SK-N-SH (cell line): ENCODE results near the gene TFDP2. TPM values are rescaled to one million over a fixed set of nuclear protein-coding genes. Genes with fewer than 3 reads are reported as not detected.
"Not testable (repeated sequence)": the region's sequence is repeated elsewhere in the genome, so short reads cannot be mapped to it uniquely, and the experiment has no call there.

ENCODE experiments used
- CTCF ChIA-PET: fragments of 300-600, 350-600 bp; formaldehyde crosslinking; extraction: SDS; loops from one replicate; lab custom pipeline; 2021; lab: Yijun Ruan, JAX
- POLR2A ChIA-PET: fragments of 350-600 bp; sonication (Branson Sonifier 250); formaldehyde crosslinking; extraction: SDS; loops from one replicate; lab custom pipeline; 2020; ENCODE audit warnings: antibody characterized with exemption, inconsistent platforms; lab: Yijun Ruan, JAX
- DNase-seq: peaks from one replicate; pipeline ENCODE4 v3.0.0; 2012
- H2AFZ ChIP-seq: fragments of 200-600 bp; sonication (generic); 2 replicates; pipeline ENCODE4 v1.8.1; 2016; ENCODE audit warnings: antibody characterized with exemption, mild to moderate bottlenecking, low read depth
- H3F3A ChIP-seq: fragments of 200-600 bp; sonication (generic); replicated peaks from 2 replicates; pipeline ENCODE3; 2016; ENCODE audit warnings: antibody characterized with exemption, mild to moderate bottlenecking; ENCODE audit not compliant: insufficient read depth
- H3K27ac ChIP-seq, 2 experiments: fragments of 200-500 bp in 1 of 2; fragments of 200-600 bp in 1 of 2; sonication (Bioruptor generic) in 1 of 2; sonication (generic), shearing (Covaris generic) in 1 of 2; 2 replicates each; pipeline versions ENCODE4 v1.5.1 to v1.6.1; 2014 to 2016; ENCODE audit warnings: low read depth in 2 of 2, inconsistent platforms in 1 of 2, low read length in 1 of 2, mild to moderate bottlenecking in 1 of 2, mixed read lengths in 1 of 2
- H3K27me3 ChIP-seq: fragments of 200-600 bp; sonication (generic), shearing (Covaris generic); 2 replicates; pipeline ENCODE4 v1.6.1; 2016; ENCODE audit warnings: mixed run types; ENCODE audit not compliant: insufficient read depth
- H3K36me3 ChIP-seq, 2 experiments: fragments of 200-500 bp in 1 of 2; fragments of 200-600 bp in 1 of 2; sonication (Bioruptor generic) in 1 of 2; sonication (generic) in 1 of 2; replicated peaks in 1 of 2; 2 replicates each; pipeline versions ENCODE3 to v1.5.1; 2014 to 2016; ENCODE audit warnings: low read length in 1 of 2, mild to moderate bottlenecking in 1 of 2; ENCODE audit not compliant: insufficient read depth in 2 of 2, control insufficient read depth in 1 of 2
- H3K4me1 ChIP-seq, 2 experiments: fragments of 200-500 bp in 1 of 2; fragments of 200-600 bp in 1 of 2; sonication (Bioruptor generic) in 1 of 2; sonication (generic), shearing (Covaris generic) in 1 of 2; 2 replicates each; pipeline versions ENCODE4 v1.5.1 to v1.6.1; 2014 to 2016; ENCODE audit warnings: low read depth in 1 of 2, low read length in 1 of 2, mixed run types in 1 of 2; ENCODE audit not compliant: insufficient read depth in 2 of 2, control insufficient read depth in 1 of 2
- H3K4me2 ChIP-seq: fragments of 200-600 bp; sonication (generic), shearing (Covaris generic); 2 replicates; pipeline ENCODE4 v1.6.1; 2017; ENCODE audit warnings: mixed run types
- H3K4me3 ChIP-seq, 2 experiments: fragments of 200-500 bp in 1 of 2; fragments of 200-600 bp in 1 of 2; sonication (Bioruptor generic) in 1 of 2; sonication (generic), shearing (Covaris generic) in 1 of 2; 2 replicates each; pipeline versions ENCODE4 v1.5.1 to v1.8.1; 2014 to 2016; ENCODE audit warnings: low read depth in 2 of 2, inconsistent platforms in 1 of 2, low read length in 1 of 2, mild to moderate bottlenecking in 1 of 2, mixed read lengths in 1 of 2, moderate library complexity in 1 of 2
- H3K79me2 ChIP-seq: fragments of 200-600 bp; sonication (generic); 2 replicates; pipeline ENCODE4 v1.8.1; 2017; ENCODE audit warnings: mild to moderate bottlenecking; ENCODE audit not compliant: insufficient read depth
- H3K9ac ChIP-seq: fragments of 200-600 bp; sonication (generic); 2 replicates; pipeline ENCODE4 v1.6.1; 2017; ENCODE audit warnings: mixed run types
- H3K9me2 ChIP-seq: fragments of 200-600 bp; sonication (generic); 2 replicates; pipeline ENCODE4 v1.6.1; 2017; ENCODE audit warnings: mixed run types
- H3K9me3 ChIP-seq: fragments of 200-600 bp; sonication (generic); 2 replicates; pipeline ENCODE4 v1.6.1; 2017; ENCODE audit warnings: mixed run types, mild to moderate bottlenecking, moderate library complexity
- H4K20me1 ChIP-seq: fragments of 200-600 bp; sonication (generic); 2 replicates; pipeline ENCODE4 v1.6.1; 2017; ENCODE audit warnings: mild to moderate bottlenecking, mixed run types; ENCODE audit not compliant: insufficient read depth
- CHD2 ChIP-seq: fragments of 150-350 bp; IDR thresholded peaks from 2 replicates; pipeline ENCODE4 v1.6.1; 2018; ENCODE audit warnings: low read length; ENCODE audit not compliant: partially characterized antibody
- ELF1 ChIP-seq: IDR thresholded peaks from 2 replicates; pipeline ENCODE4 v1.4.0; 2012
- EZH2phosphoT487 ChIP-seq: fragments of 200-600 bp; sonication (generic); IDR thresholded peaks from 2 replicates; pipeline ENCODE4 v1.6.1; 2017; ENCODE audit warnings: low read depth, mixed run types, mild to moderate bottlenecking, antibody characterized with exemption, moderate library complexity, borderline replicate concordance
- FOXJ3 ChIP-seq: sonication (generic); formaldehyde crosslinking; IDR thresholded peaks from 2 replicates; pipeline ENCODE4 v1.5.1; 2020; ENCODE audit warnings: mild to moderate bottlenecking, missing genetic modification reagents
- GATA2 ChIP-seq: sonication (generic); formaldehyde crosslinking; IDR thresholded peaks from 2 replicates; pipeline ENCODE4 v1.5.0; 2020; ENCODE audit warnings: mild to moderate bottlenecking, missing genetic modification reagents
- IRF3 ChIP-seq: fragments of 150-350 bp; IDR thresholded peaks from 2 replicates; pipeline ENCODE4 v1.6.1; 2016; ENCODE audit warnings: mild to moderate bottlenecking, low read depth, low read length
- MXI1 ChIP-seq: IDR thresholded peaks from 2 replicates; pipeline ENCODE4 v1.6.1; 2012; ENCODE audit warnings: mild to moderate bottlenecking, low read depth, low read length, improper control_type of control experiment
- NRF1 ChIP-seq: IDR thresholded peaks from 2 replicates; pipeline ENCODE4 v1.6.1; 2012; ENCODE audit warnings: low read depth, mild to moderate bottlenecking, low read length
- SIN3A ChIP-seq: IDR thresholded peaks from 2 replicates; pipeline ENCODE4 v1.6.1; 2012; ENCODE audit warnings: low read depth, mild to moderate bottlenecking, low read length, moderate library complexity, borderline replicate concordance
- SMC3 ChIP-seq: IDR thresholded peaks from 2 replicates; pipeline ENCODE4 v1.6.1; 2012; ENCODE audit warnings: low read depth, low read length, improper control_type of control experiment
- TCF12 ChIP-seq: IDR thresholded peaks from 2 replicates; pipeline ENCODE4 v1.4.0; 2012
- TEAD4 ChIP-seq: IDR thresholded peaks from 2 replicates; pipeline ENCODE4 v1.4.0; 2012; ENCODE audit warnings: mild to moderate bottlenecking, borderline replicate concordance; ENCODE audit not compliant: insufficient read depth
- WGBS: methylation state at CpG from one replicate; pipeline ENCODE4 v1.1.6; 2017; ENCODE audit warnings: low lambda C conversion rate; 5-methylcytosine and 5-hydroxymethylcytosine counted together
- polyA plus RNA-seq, 3 experiments: library from polyadenylated mRNA; depleted of rRNA; stranded (reverse); fragments of >200 nt; gene quantifications; 2 replicates each; pipeline ENCODE4 v1.2.3, GENCODE V29; 2012
- TF ChIP-seq, protein P1 (sequence below): fragments of 150-350 bp; IDR thresholded peaks from 2 replicates; pipeline ENCODE4 v1.6.1; 2017; ENCODE audit warnings: antibody characterized with exemption, low read length, low read depth, borderline replicate concordance
- TF ChIP-seq, protein P2 (sequence below): IDR thresholded peaks from 2 replicates; pipeline ENCODE4 v1.6.1; 2012; ENCODE audit warnings: mild to moderate bottlenecking, low read depth, low read length, moderate library complexity

Gene TFDP2
- polyA plus RNA-seq, 1 of the 3 experiments (the other 2 are of a cell fraction) = 8.6 TPM

DNA sequence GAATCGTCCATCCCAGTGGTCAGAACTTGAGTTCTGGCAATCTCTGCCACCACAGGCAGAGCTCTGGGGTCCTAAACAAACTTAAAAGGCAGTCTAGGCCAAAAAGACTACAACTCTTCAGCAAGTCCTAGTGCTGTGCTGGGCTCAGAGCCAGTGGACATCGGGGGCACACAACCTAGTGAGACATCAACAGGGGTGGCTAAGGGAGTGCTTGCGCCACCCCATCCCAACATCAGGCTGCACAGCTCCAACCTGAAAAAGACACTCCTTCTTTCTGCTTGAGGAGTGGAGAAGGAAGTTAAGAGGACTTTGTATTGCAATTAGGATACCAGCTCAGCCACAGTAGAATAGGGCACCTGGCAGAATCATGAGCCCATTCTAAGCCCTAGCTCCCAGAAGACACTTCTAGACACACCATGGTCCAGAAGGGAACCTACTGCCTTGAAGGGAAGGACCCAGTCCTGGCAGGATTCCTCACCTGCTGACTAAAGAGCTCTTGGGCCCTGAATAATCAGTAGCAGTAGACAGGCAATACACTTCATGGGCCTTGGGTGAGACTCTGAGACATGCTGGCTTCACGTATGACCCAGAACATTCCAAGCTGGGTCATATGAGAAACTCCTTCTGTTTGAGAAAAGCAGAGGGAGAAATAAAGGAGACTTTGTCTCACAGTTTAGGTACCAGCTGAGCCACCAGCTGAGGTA lies 72.0 kb downstream of the TFDP2 start:
- Histone ChIP-seq H3K36me3 (peaks cover 0 to 4% of the 10 kb centered on the region in 2 experiments), H3K79me2 (no peaks in the 10 kb centered on the region), H3K4me1 (no peaks in the 10 kb centered on the region), H3F3A (no peaks in the 10 kb centered on the region), H3K9ac (no peak overlapping the region), H3K27ac (no peak overlapping the region), H3K9me2 (no peaks in the 10 kb centered on the region), H3K27me3 (no peaks in the 10 kb centered on the region), H4K20me1 (no peaks in the 10 kb centered on the region), H3K4me2 (no peak overlapping the region), H2AFZ (no peak overlapping the region), H3K9me3 (no peaks in the 10 kb centered on the region), H3K4me3 (no peak overlapping the region)
- ChIA-PET POLR2A (no interaction called here), CTCF (no interaction called here)
- DNase-seq = no peak
- no peak for TF ChIP-seq SMC3
- TF ChIP-seq IRF3 = no peak
- TF ChIP-seq EZH2phosphoT487 = no peak
- TF ChIP-seq TCF12 = no peak
- TF ChIP-seq TEAD4 = no peak
- TF ChIP-seq FOXJ3 (CRISPR knock-in tag) = no peak
- no peak for TF ChIP-seq ELF1
- no peak for TF ChIP-seq GATA2 (CRISPR knock-in tag)
- WGBS = 88% methylated on average over 4 of the region's 4 CpGs

GRCh38 chr3:142075656-142076055 lies 73.7 kb downstream of the TFDP2 start:
- H3K4me2 ChIP-seq, H2AFZ ChIP-seq, H3K9ac ChIP-seq, H3K27me3 ChIP-seq, POLR2A ChIA-PET, CTCF ChIA-PET, H3K79me2 ChIP-seq, H3K36me3 ChIP-seq, H3K4me1 ChIP-seq, DNase-seq, H3K4me3 ChIP-seq, H3K27ac ChIP-seq, H3F3A ChIP-seq, H3K9me3 ChIP-seq, H3K9me2 ChIP-seq, H4K20me1 ChIP-seq: not testable (repeated sequence)
- WGBS = 94% methylated on average over 4 of the region's 4 CpGs

DNA sequence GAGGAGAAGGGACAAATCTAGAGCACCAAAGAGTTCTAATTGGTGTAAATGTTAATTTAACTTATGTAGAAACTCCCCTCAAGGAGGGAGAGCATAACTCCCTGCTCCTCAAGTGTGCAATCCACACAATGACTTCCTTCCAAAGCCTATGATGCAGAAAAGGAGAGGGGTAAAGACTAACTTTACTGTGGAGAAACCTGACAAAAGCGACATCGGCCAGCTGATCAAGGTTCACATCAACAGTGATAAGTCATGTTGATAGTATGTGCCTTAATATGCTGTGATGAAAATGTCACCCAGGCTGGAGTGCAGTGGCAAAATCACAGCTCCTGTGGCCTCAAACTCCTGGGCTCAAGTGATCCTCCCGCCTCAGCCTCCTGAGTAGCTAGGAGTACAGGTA lies 76.5 kb downstream of the TFDP2 start:
- ChIA-PET POLR2A (no interaction called here), CTCF (interaction anchor here (0.8 to 1.2 kb wide), 2 partner anchors 11 to 22 kb away, joined by 3 read pairs; no protein-coding TSS in a partner anchor)
- H3K27me3 ChIP-seq = no peaks in the 10 kb centered on the region
- no peaks in the 10 kb centered on the region for H3K4me1 ChIP-seq
- DNase-seq = no peak
- no peak overlapping the region for H3K4me2 ChIP-seq
- no peaks in the 10 kb centered on the region for H4K20me1 ChIP-seq
- H2AFZ ChIP-seq = no peak overlapping the region
- no peaks in the 10 kb centered on the region for H3K79me2 ChIP-seq
- no peak overlapping the region for H3K27ac ChIP-seq
- 92% methylated on average over 3 of the region's 3 CpGs for WGBS
- no peak overlapping the region for H3K4me3 ChIP-seq
- no peaks in the 10 kb centered on the region for H3K9me3 ChIP-seq
- H3K9ac ChIP-seq = no peak overlapping the region
- no peaks in the 10 kb centered on the region for H3K9me2 ChIP-seq
- no peaks in the 10 kb centered on the region for H3K36me3 ChIP-seq
- H3F3A ChIP-seq = no peaks in the 10 kb centered on the region
- TF ChIP-seq FOXJ3 (CRISPR knock-in tag) (no peak), NRF1 (no peak), IRF3 (no peak), CHD2 (no peak), MXI1 (no peak), EZH2phosphoT487 (no peak), SIN3A (no peak)
- TF ChIP-seq, protein P1, sequence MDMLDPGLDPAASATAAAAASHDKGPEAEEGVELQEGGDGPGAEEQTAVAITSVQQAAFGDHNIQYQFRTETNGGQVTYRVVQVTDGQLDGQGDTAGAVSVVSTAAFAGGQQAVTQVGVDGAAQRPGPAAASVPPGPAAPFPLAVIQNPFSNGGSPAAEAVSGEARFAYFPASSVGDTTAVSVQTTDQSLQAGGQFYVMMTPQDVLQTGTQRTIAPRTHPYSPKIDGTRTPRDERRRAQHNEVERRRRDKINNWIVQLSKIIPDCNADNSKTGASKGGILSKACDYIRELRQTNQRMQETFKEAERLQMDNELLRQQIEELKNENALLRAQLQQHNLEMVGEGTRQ = no peak
- TF ChIP-seq, protein P2, sequence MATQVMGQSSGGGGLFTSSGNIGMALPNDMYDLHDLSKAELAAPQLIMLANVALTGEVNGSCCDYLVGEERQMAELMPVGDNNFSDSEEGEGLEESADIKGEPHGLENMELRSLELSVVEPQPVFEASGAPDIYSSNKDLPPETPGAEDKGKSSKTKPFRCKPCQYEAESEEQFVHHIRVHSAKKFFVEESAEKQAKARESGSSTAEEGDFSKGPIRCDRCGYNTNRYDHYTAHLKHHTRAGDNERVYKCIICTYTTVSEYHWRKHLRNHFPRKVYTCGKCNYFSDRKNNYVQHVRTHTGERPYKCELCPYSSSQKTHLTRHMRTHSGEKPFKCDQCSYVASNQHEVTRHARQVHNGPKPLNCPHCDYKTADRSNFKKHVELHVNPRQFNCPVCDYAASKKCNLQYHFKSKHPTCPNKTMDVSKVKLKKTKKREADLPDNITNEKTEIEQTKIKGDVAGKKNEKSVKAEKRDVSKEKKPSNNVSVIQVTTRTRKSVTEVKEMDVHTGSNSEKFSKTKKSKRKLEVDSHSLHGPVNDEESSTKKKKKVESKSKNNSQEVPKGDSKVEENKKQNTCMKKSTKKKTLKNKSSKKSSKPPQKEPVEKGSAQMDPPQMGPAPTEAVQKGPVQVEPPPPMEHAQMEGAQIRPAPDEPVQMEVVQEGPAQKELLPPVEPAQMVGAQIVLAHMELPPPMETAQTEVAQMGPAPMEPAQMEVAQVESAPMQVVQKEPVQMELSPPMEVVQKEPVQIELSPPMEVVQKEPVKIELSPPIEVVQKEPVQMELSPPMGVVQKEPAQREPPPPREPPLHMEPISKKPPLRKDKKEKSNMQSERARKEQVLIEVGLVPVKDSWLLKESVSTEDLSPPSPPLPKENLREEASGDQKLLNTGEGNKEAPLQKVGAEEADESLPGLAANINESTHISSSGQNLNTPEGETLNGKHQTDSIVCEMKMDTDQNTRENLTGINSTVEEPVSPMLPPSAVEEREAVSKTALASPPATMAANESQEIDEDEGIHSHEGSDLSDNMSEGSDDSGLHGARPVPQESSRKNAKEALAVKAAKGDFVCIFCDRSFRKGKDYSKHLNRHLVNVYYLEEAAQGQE = no peak
